Measurements from ENCODE around the gene PCDHA5. TPM values are rescaled to one million over a fixed set of nuclear protein-coding genes. Genes with fewer than 3 reads are reported as not detected.
"Not testable (repeated sequence)": the region's sequence is repeated elsewhere in the genome, so short reads cannot be mapped to it uniquely, and the experiment has no call there.

The PCDHA5 gene
- total RNA-seq, 2 donors from 2014 or later = 2.3 to 4.0 TPM

- WGBS, 2 donors = 6 to 26% methylated on average over 2 of the region's 2 CpGs
- Histone ChIP-seq H3K9me3 (peaks cover 0 to 73% (median 11%) of the 10 kb centered on the region in 3 donors), H3K4me3 (no peak overlapping the region), H3K4me1 (no peaks in the 10 kb centered on the region), H3K27me3 (peaks cover 0 to 8% of the 10 kb centered on the region in 2 donors), H3K36me3 (replicated peaks in 1 of 2; ENCODE audit: insufficient read depth in 1 of 2, low read depth in 2 of 2) (no peaks in the 10 kb centered on the region), H3K27ac (no peak overlapping the region)
- intact Hi-C loops (cut with DNase I) = no loop called here
- TF ChIP-seq CTCF (IDR thresholded peaks at IDR 0.05) (no peak), POLR2A (IDR thresholded peaks at IDR 0.05) (no peak)
- no peak for ATAC-seq
- DNase-seq = no peak
Observed at GRCh38 chr5:140791089-140791488, 30.3 kb upstream of the PCDHA5 start.

GRCh38 chr5:140794595-140795258, 26.7 kb upstream of the PCDHA5 start, which contains the start of gene PCDHA2:
Gene PCDHA2, plus strand, starts transcription at chr5:140794852.
- TF ChIP-seq POLR2A (IDR thresholded peaks at IDR 0.05) (no peak), CTCF (IDR thresholded peaks at IDR 0.05) (peak in 3 of 7 experiments; percentile 5 to 27 (median 9))
- no peaks in the 10 kb centered on the region for H3K4me1 ChIP-seq
- ATAC-seq (no peak), DNase-seq (no peak)
- 14 to 21% methylated on average over 21 to 27 of the region's 27 CpGs for WGBS, 2 donors
- peaks cover 0 to 55% (median 2%) of the 10 kb centered on the region in 3 donors for H3K9me3 ChIP-seq
- no peaks in the 10 kb centered on the region for H3K27me3 ChIP-seq
- no peak within 1 kb of the TSS for H3K27ac ChIP-seq
- no peak within 1 kb of the TSS for H3K4me3 ChIP-seq
- no peaks in the 10 kb centered on the region for H3K36me3 ChIP-seq (replicated peaks in 1 of 2; ENCODE audit: insufficient read depth in 1 of 2, low read depth in 2 of 2)
- intact Hi-C loops (cut with DNase I) = no loop called here

- no peak for ATAC-seq
- TF ChIP-seq POLR2A (IDR thresholded peaks at IDR 0.05) (no peak), CTCF (IDR thresholded peaks at IDR 0.05) (no peak)
Observed at GRCh38 chr5:140795259-140795641, 26.2 kb upstream of the PCDHA5 start.

GRCh38 chr5:140796072-140796717, 25.2 kb upstream of the PCDHA5 start:
- H3K36me3 ChIP-seq (replicated peaks in 1 of 2; ENCODE audit: insufficient read depth in 1 of 2, low read depth in 2 of 2); H3K27me3 ChIP-seq; ATAC-seq; H3K4me1 ChIP-seq; intact Hi-C loops (cut with DNase I); H3K27ac ChIP-seq; DNase-seq; H3K4me3 ChIP-seq: not testable (repeated sequence)
- peaks cover 0 to 56% (median 2%) of the 10 kb centered on the region in 3 donors for H3K9me3 ChIP-seq
- 37 to 40% methylated on average over 16 to 72 of the region's 72 CpGs for WGBS, 2 donors

More at GRCh38 chr5:140795259-140795641, 26.2 kb upstream of the PCDHA5 start:
- no peaks in the 10 kb centered on the region for H3K27me3 ChIP-seq
- no peaks in the 10 kb centered on the region for H3K4me1 ChIP-seq
- H3K4me3 ChIP-seq = no peak overlapping the region
- intact Hi-C loops (cut with DNase I) = no loop called here
- peaks cover 0 to 55% (median 2%) of the 10 kb centered on the region in 3 donors for H3K9me3 ChIP-seq
- 15 to 22% methylated on average over 14 to 15 of the region's 15 CpGs for WGBS, 2 donors
- H3K36me3 ChIP-seq (replicated peaks in 1 of 2; ENCODE audit: insufficient read depth in 1 of 2, low read depth in 2 of 2) = no peaks in the 10 kb centered on the region
- no peak overlapping the region for H3K27ac ChIP-seq
- no peak for DNase-seq

GRCh38 chr5:140796718-140797095, 24.7 kb upstream of the PCDHA5 start:
- 44% methylated on average over 39 of the region's 39 CpGs; no CpG with 5 or more reads in 1 of the 2 donors for WGBS, 2 donors
- Histone ChIP-seq H3K27ac (no peak overlapping the region), H3K4me3 (no peak overlapping the region), H3K4me1 (no peaks in the 10 kb centered on the region), H3K27me3 (no peaks in the 10 kb centered on the region), H3K9me3 (peaks cover 0 to 57% (median 2%) of the 10 kb centered on the region in 3 donors), H3K36me3 (replicated peaks in 1 of 2; ENCODE audit: insufficient read depth in 1 of 2, low read depth in 2 of 2) (no peaks in the 10 kb centered on the region)
- TF ChIP-seq CTCF (IDR thresholded peaks at IDR 0.05) = no peak
- no peak for TF ChIP-seq POLR2A (IDR thresholded peaks at IDR 0.05)
- DNase-seq = no peak
- ATAC-seq = no peak
- intact Hi-C loops (cut with DNase I) = no loop called here

Data from body of pancreas (tissue), 4 donors.